Aorta (tissue), 5 donors: ENCODE data around the gene LMBRD1. TPM values are rescaled to one million over a fixed set of nuclear protein-coding genes. Genes with fewer than 3 reads are reported as not detected.
"Not testable (repeated sequence)": the region's sequence is repeated elsewhere in the genome, so short reads cannot be mapped to it uniquely, and the experiment has no call there.

Experiments used
- ATAC-seq: fragments of 200-7000 bp; cut with Tn5 transposase; one replicate; pipeline ENCODE4 v1.9.1; 2022; ENCODE audit warnings: moderate library complexity; ENCODE audit not compliant: low FRiP score
- DNase-seq, 2 donors: peaks; one replicate each; pipeline ENCODE4 v3.0.0-alpha.2; 2020
- H3K27ac ChIP-seq, 2 donors: one replicate each; pipeline ENCODE4 v1.5.1; 2013; ENCODE audit warnings: low read length in 2 of 2, mild to moderate bottlenecking in 2 of 2, moderate library complexity in 2 of 2, control low read depth in 1 of 2, inconsistent platforms in 1 of 2, low read depth in 1 of 2
- H3K27me3 ChIP-seq, 2 donors: one replicate each; pipeline ENCODE4 v1.6.1; 2013; ENCODE audit warnings: control low read depth in 1 of 2, low read length in 1 of 2, mild to moderate bottlenecking in 1 of 2, moderate library complexity in 1 of 2; ENCODE audit not compliant: insufficient read depth in 2 of 2, control insufficient read depth in 1 of 2
- H3K36me3 ChIP-seq, 2 donors: one replicate each; pipeline ENCODE4 v1.6.1; 2013; ENCODE audit warnings: control low read depth in 1 of 2, low read length in 1 of 2, mild to moderate bottlenecking in 1 of 2; ENCODE audit not compliant: insufficient read depth in 2 of 2, control insufficient read depth in 1 of 2
- H3K4me1 ChIP-seq, 2 donors: one replicate each; pipeline ENCODE4 v1.6.1; 2013; ENCODE audit warnings: low read length in 2 of 2, control low read depth in 1 of 2, mild to moderate bottlenecking in 1 of 2, moderate library complexity in 1 of 2; ENCODE audit not compliant: insufficient read depth in 2 of 2, control insufficient read depth in 1 of 2
- H3K4me3 ChIP-seq, 2 donors: one replicate each; pipeline ENCODE4 v1.5.1; 2013; ENCODE audit warnings: low read length in 2 of 2, control low read depth in 1 of 2, mild to moderate bottlenecking in 1 of 2
- H3K9me3 ChIP-seq: one replicate; pipeline ENCODE4 v1.6.1; 2013; ENCODE audit warnings: mild to moderate bottlenecking, low read length; ENCODE audit not compliant: control insufficient read depth
- WGBS, 2 donors: extraction: QIAGEN DNeasy Blood & Tissue Kit; methylation state at CpG; one replicate each; pipeline ENCODE4 v1.1.7; 2013; 5-methylcytosine and 5-hydroxymethylcytosine counted together
- intact Hi-C, 2 donors: fragments of 100-400 bp; cut with DNase I; formaldehyde crosslinking; loops; one replicate each; pipeline versions ENCODE4 v1.14.2 to v1.15.0; 2022
- polyA plus RNA-seq, 2 donors: library from polyadenylated mRNA; stranded (reverse); fragments of 200-250 nt; gene quantifications; one replicate each; pipeline ENCODE4 v1.2.3, GENCODE V29; 2013
- total RNA-seq, 2 donors: library from RNA; stranded (reverse); fragmentation: NEBNext Ultra II Directional; extraction: Animal tissue kit (Norgen Biotek cat#: 25700); gene quantifications; one replicate each; pipeline ENCODE4 v1.2.1, GENCODE V29; 2021
- donor health status: healthy with polysubstance abuse.
- donor health status: Bipolar disorder and iron deficiency.
- donor health status: DM: no; HTN: no; CAD: no.
- donor health status: DM: no; HTN: no; CAD: no.
- donor health status: DM: yes; HTN: yes; CAD: no.

The LMBRD1 gene
- total and polyA plus RNA-seq, 4 donors: 37.1 to 53.1 (median 43.9) TPM

DNA sequence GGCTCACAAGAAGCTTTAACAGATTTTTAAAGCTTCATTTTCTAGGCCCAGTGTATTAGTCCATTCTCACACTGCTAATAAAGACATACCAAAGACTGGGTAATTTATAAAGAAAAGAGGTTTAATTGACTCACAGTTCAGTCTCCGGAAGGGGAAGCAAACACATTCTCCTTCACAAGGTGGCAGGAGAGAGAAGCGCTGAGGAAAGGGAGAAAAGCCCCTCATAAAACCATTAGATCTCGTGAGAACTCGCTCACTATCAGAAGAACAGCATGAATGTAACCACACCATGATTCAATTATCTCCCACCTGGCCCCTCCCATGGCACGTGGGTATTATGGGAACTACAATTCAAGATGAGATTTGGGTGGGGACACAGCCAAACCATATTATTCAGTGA lies 27.5 kb upstream of the LMBRD1 start:
- 73% methylated on average over 5 of the region's 5 CpGs for WGBS, 2 donors
- H3K27ac ChIP-seq, intact Hi-C loops, ATAC-seq, H3K27me3 ChIP-seq, H3K36me3 ChIP-seq, H3K9me3 ChIP-seq, H3K4me3 ChIP-seq, H3K4me1 ChIP-seq, DNase-seq: not testable (repeated sequence)

DNA sequence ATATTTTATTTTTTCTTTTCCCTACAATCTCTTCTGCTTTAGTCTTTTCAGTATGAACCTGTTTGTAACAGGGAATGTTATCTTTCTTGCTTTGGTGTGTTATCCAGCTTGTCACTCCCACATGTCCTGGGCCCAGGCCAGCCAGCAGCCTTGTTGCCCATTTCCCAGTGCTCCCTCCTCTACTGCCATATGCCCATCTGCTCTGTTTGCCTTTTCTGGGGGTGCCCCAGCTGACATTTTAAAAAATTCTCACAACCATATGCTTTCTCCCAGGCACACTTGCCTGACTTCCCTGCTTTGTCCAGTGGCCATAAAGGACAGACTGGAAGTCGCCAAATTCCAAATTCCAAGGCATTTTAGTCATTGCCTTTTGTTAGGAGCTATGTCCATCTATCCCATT lies 23.6 kb upstream of the LMBRD1 start:
- H3K27ac ChIP-seq: no peak overlapping the region
- H3K4me1 ChIP-seq: no peaks in the 10 kb centered on the region
- no peaks in the 10 kb centered on the region for H3K36me3 ChIP-seq
- WGBS, 2 donors: 67 to 79% methylated on average over 1 of the region's 1 CpG
- DNase-seq (no peak), ATAC-seq (no peak)
- H3K4me3 ChIP-seq: no peak overlapping the region
- H3K27me3 ChIP-seq: no peaks in the 10 kb centered on the region
- no peaks in the 10 kb centered on the region for H3K9me3 ChIP-seq
- intact Hi-C loops: no loop called here

- H3K4me3 ChIP-seq: no peak overlapping the region
- H3K36me3 ChIP-seq: no peaks in the 10 kb centered on the region
- 99 to 100% methylated on average over 1 of the region's 1 CpG for WGBS, 2 donors
- H3K27me3 ChIP-seq: no peaks in the 10 kb centered on the region
- ATAC-seq (no peak), DNase-seq (no peak)
- intact Hi-C loops: no loop called here
- no peaks in the 10 kb centered on the region for H3K9me3 ChIP-seq
- no peak overlapping the region for H3K27ac ChIP-seq
- no peaks in the 10 kb centered on the region for H3K4me1 ChIP-seq
Observed at GRCh38 chr6:69820018-69820417, 23.2 kb upstream of the LMBRD1 start.

DNA sequence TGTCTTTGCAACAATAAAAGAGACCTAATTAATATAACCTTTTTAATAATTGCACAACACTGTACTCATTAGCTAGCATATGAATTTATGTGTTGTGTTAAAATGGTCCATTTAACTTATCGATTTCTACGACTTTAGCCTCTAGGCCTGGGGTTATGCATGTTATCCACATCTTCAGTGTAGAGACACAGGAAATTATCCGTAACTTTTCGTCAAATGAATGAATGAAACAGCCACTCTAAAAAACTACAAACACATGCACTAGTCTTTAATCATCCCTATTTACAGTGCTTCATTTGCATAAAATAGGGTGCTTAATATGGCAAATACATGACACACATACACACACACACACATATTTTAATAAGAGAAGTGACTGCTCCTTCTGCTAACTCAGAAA lies 22.3 kb upstream of the LMBRD1 start:
- Histone ChIP-seq H3K4me3 (no peak overlapping the region), H3K4me1 (no peaks in the 10 kb centered on the region), H3K9me3 (no peaks in the 10 kb centered on the region), H3K36me3 (no peaks in the 10 kb centered on the region), H3K27me3 (no peaks in the 10 kb centered on the region), H3K27ac (no peak overlapping the region)
- ATAC-seq (no peak), DNase-seq (no peak)
- 93 to 94% methylated on average over 4 of the region's 4 CpGs for WGBS, 2 donors
- intact Hi-C loops: no loop called here

GRCh38 chr6:69818223-69818930 lies 21.6 kb upstream of the LMBRD1 start:
- WGBS, 2 donors: 89 to 91% methylated on average over 2 of the region's 2 CpGs
- Histone ChIP-seq H3K4me1 (no peaks in the 10 kb centered on the region), H3K9me3 (no peaks in the 10 kb centered on the region), H3K4me3 (no peak overlapping the region), H3K27me3 (no peaks in the 10 kb centered on the region), H3K36me3 (no peaks in the 10 kb centered on the region), H3K27ac (no peak overlapping the region)
- DNase-seq: no peak
- ATAC-seq: no peak
- intact Hi-C loops: no loop called here

- intact Hi-C loops: no loop called here
- Histone ChIP-seq H3K4me1 (no peaks in the 10 kb centered on the region), H3K9me3 (no peaks in the 10 kb centered on the region), H3K27ac (no peak overlapping the region), H3K27me3 (no peaks in the 10 kb centered on the region), H3K4me3 (no peak overlapping the region), H3K36me3 (no peaks in the 10 kb centered on the region)
- ATAC-seq (no peak), DNase-seq (no peak)
Observed at GRCh38 chr6:69817358-69817757, 20.5 kb upstream of the LMBRD1 start.

GRCh38 chr6:69816569-69816968 lies 19.8 kb upstream of the LMBRD1 start:
- Histone ChIP-seq H3K4me3 (no peak overlapping the region), H3K9me3 (no peaks in the 10 kb centered on the region), H3K4me1 (no peaks in the 10 kb centered on the region), H3K36me3 (no peaks in the 10 kb centered on the region), H3K27me3 (no peaks in the 10 kb centered on the region), H3K27ac (no peak overlapping the region)
- ATAC-seq: no peak
- 71 to 74% methylated on average over 3 of the region's 3 CpGs for WGBS, 2 donors
- intact Hi-C loops: no loop called here
- no peak for DNase-seq

DNA sequence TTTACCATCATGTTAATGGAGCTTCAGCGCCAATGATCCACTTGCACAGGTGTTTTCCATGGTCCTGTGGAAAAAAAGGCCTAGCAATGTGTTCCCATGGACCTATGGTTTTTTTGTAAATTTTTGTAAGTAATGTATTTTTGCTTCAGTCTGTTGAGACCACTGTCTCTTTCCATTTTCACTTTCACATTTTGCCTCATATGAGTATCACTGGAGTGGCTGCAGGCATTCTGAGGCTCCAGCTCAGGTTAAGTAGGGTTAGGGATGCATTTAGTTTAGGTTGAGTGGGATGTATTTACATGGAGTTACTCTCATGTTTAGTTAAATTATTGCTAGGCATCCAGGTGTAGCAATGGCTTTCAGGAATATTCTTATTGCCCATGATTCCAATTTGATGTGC lies 19.2 kb upstream of the LMBRD1 start:
- 97 to 100% methylated on average over 1 of the region's 1 CpG for WGBS, 2 donors
- ATAC-seq (no peak), DNase-seq (no peak)
- intact Hi-C loops: no loop called here
- Histone ChIP-seq H3K27me3 (no peaks in the 10 kb centered on the region), H3K27ac (no peak overlapping the region), H3K36me3 (no peaks in the 10 kb centered on the region), H3K4me3 (no peak overlapping the region), H3K4me1 (no peaks in the 10 kb centered on the region), H3K9me3 (no peaks in the 10 kb centered on the region)

- H3K4me1 ChIP-seq: no peaks in the 10 kb centered on the region
- intact Hi-C loops: no loop called here
- no peaks in the 10 kb centered on the region for H3K27me3 ChIP-seq
- 72 to 74% methylated on average over 1 of the region's 1 CpG for WGBS, 2 donors
- no peak overlapping the region for H3K4me3 ChIP-seq
- H3K36me3 ChIP-seq: no peaks in the 10 kb centered on the region
- no peak overlapping the region for H3K27ac ChIP-seq
- H3K9me3 ChIP-seq: no peaks in the 10 kb centered on the region
- ATAC-seq (peak; percentile 48), DNase-seq (no peak)
Observed at GRCh38 chr6:69813508-69813907, 16.7 kb upstream of the LMBRD1 start.
